Vagina (tissue), 2 donors: ENCODE results near the gene CIDEA.
A peak's percentile ranks its signal among the peaks of the same experiment; 100 is the strongest.

Source experiments
- POLR2A ChIP-seq, 2 donors: fragments of 450-650 bp; IDR thresholded peaks; one replicate each; pipeline ENCODE4 v1.6.1; 2017; ENCODE audit warnings: antibody characterized with exemption in 2 of 2, mild to moderate bottlenecking in 2 of 2, moderate library complexity in 2 of 2
- TF ChIP-seq, protein P1 (sequence below), 3 experiments: fragments of 450-650 bp in 2 of 3; fragments of 200-600 bp in 1 of 3; sonication (generic) in 1 of 3; IDR thresholded peaks; one replicate each; pipeline ENCODE4 v1.5.1; 2017 to 2019; ENCODE audit warnings: antibody characterized with exemption in 3 of 3, mild to moderate bottlenecking in 2 of 3, moderate library complexity in 2 of 3

DNA sequence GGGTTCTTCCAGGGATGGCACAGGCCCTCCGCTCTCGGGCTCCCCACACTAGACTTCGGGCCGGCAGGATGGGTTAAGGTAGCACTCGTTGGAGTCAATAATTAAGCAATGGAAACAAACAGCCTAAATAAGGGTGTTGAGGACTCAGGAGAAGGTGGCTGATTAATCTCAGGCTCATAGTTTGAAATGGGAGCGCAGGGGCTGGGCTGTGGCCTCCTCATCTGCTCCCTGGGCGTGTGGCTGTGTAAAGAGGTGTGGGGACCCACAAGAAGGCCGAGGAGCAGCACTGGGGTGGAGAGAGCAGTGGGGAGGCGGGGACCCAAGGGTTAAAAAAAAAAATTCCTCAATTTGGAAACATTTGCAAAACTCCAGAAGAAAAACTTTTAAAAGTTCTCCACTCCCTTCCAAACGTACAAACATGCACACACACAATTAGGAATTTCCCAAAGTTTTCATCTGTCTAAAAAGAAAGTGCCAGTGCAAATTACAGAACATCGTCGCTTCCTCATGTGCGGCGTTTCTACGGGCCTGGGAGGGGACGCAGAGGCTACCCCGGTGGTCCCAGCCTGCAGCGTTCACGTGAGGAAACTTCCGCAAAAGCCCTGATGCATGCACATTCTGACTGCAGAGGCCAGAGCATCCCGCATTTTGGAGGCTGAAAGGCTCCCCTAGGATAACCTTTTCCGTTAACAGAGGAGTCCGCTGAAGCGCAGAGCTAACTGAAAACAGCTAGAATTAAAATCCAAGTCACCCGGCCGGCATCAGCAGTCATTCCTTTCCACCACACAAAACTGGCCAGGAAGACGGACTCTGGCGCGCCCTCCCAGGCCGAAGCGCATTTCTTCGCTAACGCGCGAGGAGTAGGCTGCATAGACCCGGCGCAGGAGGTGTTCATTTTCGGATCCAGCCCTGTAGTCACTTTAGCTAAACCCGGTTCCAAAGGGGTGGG, 52.9 kb downstream of the CIDEA start:
- TF ChIP-seq, protein P1, sequence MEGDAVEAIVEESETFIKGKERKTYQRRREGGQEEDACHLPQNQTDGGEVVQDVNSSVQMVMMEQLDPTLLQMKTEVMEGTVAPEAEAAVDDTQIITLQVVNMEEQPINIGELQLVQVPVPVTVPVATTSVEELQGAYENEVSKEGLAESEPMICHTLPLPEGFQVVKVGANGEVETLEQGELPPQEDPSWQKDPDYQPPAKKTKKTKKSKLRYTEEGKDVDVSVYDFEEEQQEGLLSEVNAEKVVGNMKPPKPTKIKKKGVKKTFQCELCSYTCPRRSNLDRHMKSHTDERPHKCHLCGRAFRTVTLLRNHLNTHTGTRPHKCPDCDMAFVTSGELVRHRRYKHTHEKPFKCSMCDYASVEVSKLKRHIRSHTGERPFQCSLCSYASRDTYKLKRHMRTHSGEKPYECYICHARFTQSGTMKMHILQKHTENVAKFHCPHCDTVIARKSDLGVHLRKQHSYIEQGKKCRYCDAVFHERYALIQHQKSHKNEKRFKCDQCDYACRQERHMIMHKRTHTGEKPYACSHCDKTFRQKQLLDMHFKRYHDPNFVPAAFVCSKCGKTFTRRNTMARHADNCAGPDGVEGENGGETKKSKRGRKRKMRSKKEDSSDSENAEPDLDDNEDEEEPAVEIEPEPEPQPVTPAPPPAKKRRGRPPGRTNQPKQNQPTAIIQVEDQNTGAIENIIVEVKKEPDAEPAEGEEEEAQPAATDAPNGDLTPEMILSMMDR (IDR thresholded peaks at IDR 0.05) = peak in 1 of 3 experiments; percentile 15
- peak in 1 of 2 donors; percentile 8 for TF ChIP-seq POLR2A (IDR thresholded peaks at IDR 0.05)
